Globus pallidus (tissue), 1 donor: ENCODE results near the gene DEDD2.

Experiments used
- DNase-seq: peaks from one replicate; pipeline ENCODE4 v3.0.0-alpha.2; 2015; ENCODE audit warnings: low spot score

The DEDD2 gene

GRCh38 chr19:42170715-42171114 is 46.8 kb downstream of the DEDD2 start:
- DNase-seq = no peak

DNA sequence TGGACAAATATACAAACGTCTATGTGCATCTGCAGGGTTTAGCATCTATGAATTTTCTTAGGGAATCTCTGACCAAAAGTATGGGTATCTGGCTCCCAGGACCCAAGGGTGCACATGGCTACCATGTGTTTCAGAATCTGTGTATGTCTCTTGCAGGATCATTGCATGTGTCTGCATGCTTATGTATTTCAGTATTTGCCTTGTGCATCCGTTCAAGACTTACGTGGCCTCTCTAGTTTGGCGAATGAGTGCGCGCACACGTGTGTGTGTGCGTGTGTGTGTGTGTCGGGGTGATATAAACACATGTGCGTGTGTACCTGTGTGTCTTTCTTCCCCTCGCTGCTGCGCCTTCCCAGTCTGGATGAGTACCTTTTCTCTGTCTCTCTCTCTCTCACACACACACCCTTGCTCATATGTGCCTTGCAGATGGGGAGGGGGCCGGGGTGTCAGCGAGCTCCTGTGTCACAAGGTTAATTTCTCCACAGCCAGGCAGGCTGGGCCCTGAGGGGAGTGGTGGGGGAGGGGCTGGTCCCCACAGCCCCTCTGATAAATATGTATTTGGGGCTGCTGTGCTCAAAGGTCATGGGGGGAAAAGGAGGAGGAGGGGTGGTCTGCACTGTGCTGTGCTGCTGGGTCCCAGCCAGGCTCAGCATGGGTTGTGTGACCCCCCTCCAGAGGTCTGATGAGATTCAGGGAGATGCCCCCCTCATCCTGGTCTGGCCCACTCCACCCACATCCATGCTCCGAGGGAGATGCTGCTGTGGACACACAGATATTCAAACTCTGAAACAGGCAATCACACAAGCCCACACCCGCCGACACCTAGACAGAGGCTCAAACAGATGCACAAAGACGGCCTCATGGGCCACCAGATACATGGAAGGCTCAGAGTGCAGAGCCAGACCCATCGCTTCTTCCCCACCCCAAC is 47.7 kb downstream of the DEDD2 start:
- no peak for DNase-seq

DNA sequence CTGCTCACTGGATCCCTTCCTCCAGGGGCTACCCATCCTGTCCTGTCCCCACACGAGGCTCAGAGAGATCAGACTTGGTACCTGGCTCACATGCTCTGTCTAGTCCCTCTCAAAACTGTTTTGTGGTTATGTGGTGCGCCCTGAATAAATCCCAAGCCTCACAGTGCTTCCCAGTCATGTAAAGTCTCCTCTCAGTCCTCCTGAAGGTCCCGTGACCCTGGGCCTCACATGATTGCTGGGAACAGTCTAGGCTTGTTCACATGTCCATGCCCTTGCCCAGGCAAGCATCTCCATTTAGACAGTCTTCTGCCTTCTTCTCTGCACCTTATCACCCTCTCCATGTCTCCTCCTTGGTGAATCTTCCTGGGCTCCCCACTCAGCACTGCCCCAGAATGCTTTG is 49.3 kb downstream of the DEDD2 start:
- no peak for DNase-seq

- DNase-seq = no peak
Measured at GRCh38 chr19:42166316-42166715, 51.2 kb downstream of the DEDD2 start.

GRCh38 chr19:42165146-42165545 is 52.3 kb downstream of the DEDD2 start:
- DNase-seq = no peak

GRCh38 chr19:42161616-42162263 is 55.7 kb downstream of the DEDD2 start:
- DNase-seq = no peak

- no peak for DNase-seq
Measured at GRCh38 chr19:42159942-42160341, 57.5 kb downstream of the DEDD2 start.

- DNase-seq = no peak
Measured at GRCh38 chr19:42158926-42159325, 58.6 kb downstream of the DEDD2 start.

DNA sequence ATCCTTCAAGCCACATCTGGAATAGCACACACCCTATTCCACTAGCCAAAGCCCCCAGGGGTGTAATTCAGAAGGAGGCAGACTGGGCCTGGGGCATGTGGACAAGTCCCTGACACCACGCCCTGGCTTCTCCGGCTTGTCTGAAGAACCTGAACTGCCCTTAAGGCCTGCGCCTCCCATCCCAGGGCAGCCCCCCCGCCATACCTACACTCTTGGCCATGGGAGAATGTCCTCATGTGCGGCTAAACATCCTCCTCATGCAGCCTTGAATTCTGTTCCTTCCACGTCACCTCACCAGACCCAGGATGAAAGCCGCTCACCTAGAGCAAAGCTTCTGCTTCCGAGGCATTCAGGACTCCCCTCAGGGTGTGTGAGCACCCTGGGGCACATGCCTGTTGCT is 60.9 kb downstream of the DEDD2 start:
- no peak for DNase-seq

- DNase-seq = no peak
Measured at GRCh38 chr19:42155796-42156195, 61.7 kb downstream of the DEDD2 start.

DNA sequence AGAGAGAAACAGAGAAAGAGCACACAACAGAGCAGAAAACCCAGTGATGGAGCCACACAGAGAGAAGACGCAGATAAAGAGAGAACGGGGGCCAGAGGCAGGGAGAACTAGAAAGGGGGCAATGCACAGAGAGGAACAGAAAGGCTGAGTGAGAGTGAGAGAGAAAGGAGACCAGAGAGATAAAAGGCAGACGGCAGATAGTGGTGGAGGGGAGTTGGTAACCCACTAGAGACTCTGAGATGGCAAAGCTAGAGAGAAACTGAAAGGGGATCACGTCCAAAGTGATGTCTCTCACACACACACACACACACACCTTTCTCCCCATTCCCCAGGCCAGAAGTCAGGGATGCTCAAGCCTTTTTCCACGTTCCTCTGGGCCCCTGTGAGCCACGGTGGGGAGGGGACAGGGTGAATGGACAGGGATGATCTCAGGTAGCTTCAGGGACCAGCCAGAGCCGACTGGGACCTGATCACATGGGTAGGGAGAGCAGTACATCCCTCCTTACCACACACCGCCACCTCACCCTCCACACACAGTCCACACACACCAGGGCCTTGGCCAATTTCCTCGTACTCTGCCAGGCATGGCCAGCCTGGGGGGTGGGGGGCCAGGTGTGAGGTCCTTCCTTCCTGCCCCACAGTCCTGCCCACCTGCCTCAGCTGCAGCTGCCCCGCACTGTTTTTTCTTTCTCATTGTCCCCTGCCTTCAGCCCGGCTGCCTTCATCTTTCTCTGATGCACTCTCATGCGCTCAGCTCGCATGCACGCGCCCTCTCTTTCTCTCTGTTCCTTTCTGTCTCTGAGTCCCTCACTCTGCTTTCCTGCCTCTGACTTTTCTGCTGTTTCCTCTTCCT is 62.8 kb downstream of the DEDD2 start:
- no peak for DNase-seq

GRCh38 chr19:42153672-42154433 is 63.6 kb downstream of the DEDD2 start:
- no peak for DNase-seq

- no peak for DNase-seq
Measured at GRCh38 chr19:42152910-42153671, 64.4 kb downstream of the DEDD2 start.

- no peak for DNase-seq
Measured at GRCh38 chr19:42151782-42152684, 65.4 kb downstream of the DEDD2 start.

GRCh38 chr19:42150911-42151361 is 66.5 kb downstream of the DEDD2 start:
- no peak for DNase-seq

DNA sequence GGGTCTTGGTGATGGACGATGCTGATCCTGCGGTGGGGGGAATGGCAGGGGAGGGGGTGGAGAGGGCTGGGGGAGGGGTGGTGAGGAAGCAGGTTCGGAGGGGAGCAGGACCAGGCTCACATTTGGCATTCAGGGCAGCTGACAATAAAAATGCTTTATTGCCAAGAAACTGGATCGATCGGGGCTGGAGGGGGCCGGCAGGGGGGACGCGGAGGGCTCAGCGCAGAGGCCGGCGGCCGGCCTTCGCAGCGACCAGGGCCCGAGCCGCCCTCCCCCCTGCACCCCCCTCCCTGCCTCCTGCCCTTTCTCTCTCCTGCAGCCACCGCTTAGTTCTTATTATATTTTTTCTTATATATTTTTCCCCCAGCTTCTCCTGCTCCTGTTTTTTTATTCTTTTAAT is 67.1 kb downstream of the DEDD2 start:
- DNase-seq = no peak

GRCh38 chr19:42149447-42150202 is 67.9 kb downstream of the DEDD2 start:
- DNase-seq = no peak
